Measurements from ENCODE around the gene PPRC1.
"Not testable (repeated sequence)": the region's sequence is repeated elsewhere in the genome, so short reads cannot be mapped to it uniquely, and the experiment has no call there.

- TF ChIP-seq EZH2 (IDR thresholded peaks at IDR 0.05; ENCODE audit: insufficient read depth, poor library complexity, severe bottlenecking); EZH2phosphoT487 (IDR thresholded peaks at IDR 0.05; ENCODE audit: insufficient read depth, low read depth): not testable (repeated sequence)
These were observed 56.4 kb downstream of the PPRC1 start for GRCh38 chr10:102188941-102189898.

Data from GM23248 (cell line).